GM21825 (cell line): ENCODE measurements around the gene SEC63.
A peak's percentile ranks its signal among the peaks of the same experiment; 100 is the strongest.
"Not testable (repeated sequence)": the region's sequence is repeated elsewhere in the genome, so short reads cannot be mapped to it uniquely, and the experiment has no call there.

Source experiments
- ATAC-seq: cut with Tn5 transposase; IDR thresholded peaks from one replicate; pipeline ENCODE4 v1.9.1; 2021; ENCODE audit warnings: mild to moderate bottlenecking, moderate library complexity; ENCODE audit not compliant: unreplicated experiment

The SEC63 gene

GRCh38 chr6:107973594-107973993 lies 15.6 kb upstream of the SEC63 start:
- no peak for ATAC-seq

- no peak for ATAC-seq
Measured at GRCh38 chr6:107972413-107973096, 14.5 kb upstream of the SEC63 start.

GRCh38 chr6:107971181-107971580 lies 13.2 kb upstream of the SEC63 start:
- no peak for ATAC-seq

GRCh38 chr6:107970255-107970654 lies 12.2 kb upstream of the SEC63 start:
- no peak for ATAC-seq

- ATAC-seq = no peak
Measured at GRCh38 chr6:107968081-107968480, 10.1 kb upstream of the SEC63 start.

- ATAC-seq = no peak
Measured at GRCh38 chr6:107965746-107966145, 7.7 kb upstream of the SEC63 start.

- ATAC-seq = no peak
Measured at GRCh38 chr6:107962723-107963122, 4.7 kb upstream of the SEC63 start.

GRCh38 chr6:107959392-107959791 lies 1.4 kb upstream of the SEC63 start:
- ATAC-seq = no peak

GRCh38 chr6:107958689-107959362 lies 818 bp upstream of the SEC63 start:
- ATAC-seq = not testable (repeated sequence)

- peak; percentile 22 for ATAC-seq
Measured at GRCh38 chr6:107957308-107957908, 600 bp downstream of the SEC63 start.

- no peak for ATAC-seq
Measured at GRCh38 chr6:107956586-107957307, 1.3 kb downstream of the SEC63 start.

- no peak for ATAC-seq
Measured at GRCh38 chr6:107956181-107956580, 1.8 kb downstream of the SEC63 start.

- not testable (repeated sequence) for ATAC-seq
Measured at GRCh38 chr6:107953858-107954414, 4.1 kb downstream of the SEC63 start.

GRCh38 chr6:107943626-107944439 lies 14.2 kb downstream of the SEC63 start:
- no peak for ATAC-seq

- no peak for ATAC-seq
Measured at GRCh38 chr6:107942142-107942541, 15.9 kb downstream of the SEC63 start.

GRCh38 chr6:107941627-107942026 lies 16.4 kb downstream of the SEC63 start:
- ATAC-seq = no peak

GRCh38 chr6:107941199-107941598 lies 16.8 kb downstream of the SEC63 start:
- no peak for ATAC-seq

- ATAC-seq = not testable (repeated sequence)
Measured at GRCh38 chr6:107936910-107937292, 21.1 kb downstream of the SEC63 start.

GRCh38 chr6:107936162-107936909 lies 21.7 kb downstream of the SEC63 start:
- no peak for ATAC-seq

- ATAC-seq = not testable (repeated sequence)
Measured at GRCh38 chr6:107934229-107934628, 23.8 kb downstream of the SEC63 start.
